Suppressor macrophage treated with lipopolysaccharide for 4 hours (primary cell): Measurements from ENCODE around the gene IL2RG.

Experiments used
- DNase-seq: peaks from one replicate; pipeline ENCODE4 v3.0.0-alpha.2; 2020

IL2RG gene

DNA sequence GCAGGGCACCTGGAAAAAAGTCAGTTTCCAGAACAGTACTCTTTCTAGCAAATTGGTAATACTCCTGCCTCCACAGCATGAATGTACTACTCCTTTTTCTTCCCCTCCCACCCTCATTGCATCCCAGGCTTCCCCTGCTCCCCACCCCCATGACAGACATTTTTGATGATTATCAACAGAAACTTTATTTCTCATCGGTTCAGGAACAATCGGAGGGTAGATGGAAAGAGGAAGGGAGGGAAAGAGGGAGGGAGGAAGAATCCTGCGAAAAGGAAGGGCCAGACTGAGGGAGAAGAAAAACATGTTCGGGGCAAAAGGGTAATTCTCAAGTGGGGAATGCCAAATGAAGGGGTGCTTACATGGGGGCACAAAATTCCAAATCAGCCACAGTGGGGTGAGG, 4.1 kb downstream of the IL2RG start:
- DNase-seq, result no peak

DNA sequence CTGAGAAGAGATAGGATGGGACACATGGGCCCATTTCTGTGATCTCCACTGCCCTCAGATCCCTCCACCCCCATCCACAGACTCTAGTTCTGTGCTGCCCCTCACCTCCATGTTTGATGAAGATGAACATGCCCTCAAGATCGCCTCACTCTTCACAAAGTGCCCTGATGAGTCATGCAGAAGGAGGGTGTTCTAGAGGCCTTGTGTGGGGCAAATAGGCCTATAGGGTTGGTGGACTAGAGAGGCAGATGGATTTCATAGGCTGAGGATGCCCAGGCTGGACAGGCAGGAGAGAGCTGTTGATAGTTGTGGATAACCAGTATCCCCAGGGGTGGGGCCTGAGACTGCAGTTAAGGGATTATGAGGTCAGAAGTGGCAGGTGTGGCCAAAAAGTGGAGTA, 5.0 kb downstream of the IL2RG start, which contains the start of gene CXorf65:
CXorf65 (minus strand) TSS at position 314 of the 400 bp plus-strand sequence; CDS start at position 130, 184 bp downstream.
- DNase-seq, result no peak

DNA sequence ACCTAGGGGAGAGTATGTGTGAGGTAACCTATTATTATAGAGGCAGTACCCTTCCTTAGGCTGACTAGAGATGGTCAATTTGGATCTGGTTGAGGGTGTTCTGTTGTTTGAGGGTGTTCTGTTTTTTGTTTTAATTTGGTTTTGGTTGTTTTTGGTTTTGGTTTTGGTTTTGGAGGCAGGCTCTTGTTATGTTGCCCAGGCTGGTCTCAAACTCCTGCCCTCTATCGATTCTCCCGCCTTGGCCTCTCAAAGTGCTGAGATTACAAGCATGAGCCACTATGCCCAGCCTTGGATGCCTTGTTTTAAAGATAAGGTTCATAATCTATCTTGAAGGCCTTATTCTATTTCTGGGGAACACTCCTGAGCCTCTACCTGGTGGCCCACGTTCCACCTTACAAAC, 5.7 kb downstream of the IL2RG start:
- no peak for DNase-seq

DNA sequence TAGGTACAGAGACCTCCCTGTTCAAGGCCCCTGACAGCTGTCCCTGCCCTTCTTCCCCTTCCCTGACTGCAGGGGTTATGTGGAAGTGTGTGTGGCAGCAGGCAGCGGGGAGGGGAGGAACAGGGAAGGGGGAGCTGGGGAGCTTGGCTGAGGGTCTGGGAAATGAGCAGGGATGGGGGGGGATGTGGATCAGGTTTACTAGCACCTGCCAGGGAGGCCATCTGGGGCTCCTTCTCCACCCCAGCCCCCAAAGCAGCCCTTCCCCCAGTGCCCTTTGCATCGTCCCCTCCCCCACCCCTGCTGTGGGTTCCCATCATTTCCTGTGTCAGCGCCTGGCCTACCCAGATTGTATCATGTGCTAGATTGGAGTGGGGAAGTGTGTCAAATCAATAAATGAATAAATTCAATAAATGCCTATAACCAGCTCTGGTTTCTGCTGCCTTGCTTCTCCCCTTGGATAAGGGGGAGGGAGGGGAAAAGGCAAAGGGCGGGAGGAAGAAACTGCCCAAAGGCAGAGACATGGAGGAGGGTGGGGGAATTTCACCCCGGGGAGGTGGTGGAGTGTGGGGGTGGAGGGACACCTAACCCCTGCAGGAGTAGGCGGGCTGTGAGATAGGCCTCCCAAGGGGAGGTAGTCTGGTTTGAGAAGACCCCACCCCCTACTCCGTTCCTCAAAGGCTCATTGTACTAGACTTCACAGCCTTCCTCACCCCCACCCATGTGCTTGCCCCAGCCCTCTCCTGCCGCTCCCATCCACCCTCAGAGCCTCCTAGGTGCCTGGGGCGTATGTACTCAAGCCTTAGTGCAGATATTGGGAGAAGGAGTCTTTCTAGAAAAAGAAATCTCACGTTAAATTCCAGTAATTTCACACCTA, 8.0 kb downstream of the IL2RG start:
- DNase-seq, result no peak

DNA sequence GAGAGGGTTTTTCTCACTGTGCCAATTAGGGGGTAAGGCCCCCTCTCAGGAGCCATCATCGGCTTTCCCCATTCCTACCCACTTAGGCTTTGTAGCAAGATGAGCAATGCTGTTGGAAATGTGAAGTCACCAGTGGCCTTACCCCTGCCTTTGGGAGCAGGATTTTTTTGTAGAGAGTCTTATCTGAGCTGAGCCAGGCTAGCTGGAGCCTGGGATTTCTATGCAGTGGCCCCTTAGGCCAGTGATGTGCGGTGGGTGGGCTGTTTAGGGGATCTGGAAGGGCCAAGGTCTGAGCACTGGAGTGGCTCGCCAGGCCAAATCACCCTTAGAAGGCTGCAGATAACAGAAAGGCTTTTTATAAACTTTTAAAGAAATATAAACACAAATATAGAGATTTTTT, 9.1 kb downstream of the IL2RG start:
- DNase-seq, result no peak

DNA sequence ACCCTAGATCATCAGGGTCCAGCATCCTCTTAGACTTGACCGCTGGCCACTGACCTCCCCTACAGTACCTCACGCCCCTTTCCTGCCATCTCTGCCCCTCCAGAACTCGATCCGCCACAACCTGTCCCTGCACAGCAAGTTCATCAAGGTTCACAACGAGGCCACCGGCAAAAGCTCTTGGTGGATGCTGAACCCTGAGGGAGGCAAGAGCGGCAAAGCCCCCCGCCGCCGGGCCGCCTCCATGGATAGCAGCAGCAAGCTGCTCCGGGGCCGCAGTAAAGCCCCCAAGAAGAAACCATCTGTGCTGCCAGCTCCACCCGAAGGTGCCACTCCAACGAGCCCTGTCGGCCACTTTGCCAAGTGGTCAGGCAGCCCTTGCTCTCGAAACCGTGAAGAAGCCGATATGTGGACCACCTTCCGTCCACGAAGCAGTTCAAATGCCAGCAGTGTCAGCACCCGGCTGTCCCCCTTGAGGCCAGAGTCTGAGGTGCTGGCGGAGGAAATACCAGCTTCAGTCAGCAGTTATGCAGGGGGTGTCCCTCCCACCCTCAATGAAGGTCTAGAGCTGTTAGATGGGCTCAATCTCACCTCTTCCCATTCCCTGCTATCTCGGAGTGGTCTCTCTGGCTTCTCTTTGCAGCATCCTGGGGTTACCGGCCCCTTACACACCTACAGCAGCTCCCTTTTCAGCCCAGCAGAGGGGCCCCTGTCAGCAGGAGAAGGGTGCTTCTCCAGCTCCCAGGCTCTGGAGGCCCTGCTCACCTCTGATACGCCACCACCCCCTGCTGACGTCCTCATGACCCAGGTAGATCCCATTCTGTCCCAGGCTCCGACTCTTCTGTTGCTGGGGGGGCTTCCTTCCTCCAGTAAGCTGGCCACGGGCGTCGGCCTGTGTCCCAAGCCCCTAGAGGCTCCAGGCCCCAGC, 10.5 kb downstream of the IL2RG start:
- no peak for DNase-seq

DNA sequence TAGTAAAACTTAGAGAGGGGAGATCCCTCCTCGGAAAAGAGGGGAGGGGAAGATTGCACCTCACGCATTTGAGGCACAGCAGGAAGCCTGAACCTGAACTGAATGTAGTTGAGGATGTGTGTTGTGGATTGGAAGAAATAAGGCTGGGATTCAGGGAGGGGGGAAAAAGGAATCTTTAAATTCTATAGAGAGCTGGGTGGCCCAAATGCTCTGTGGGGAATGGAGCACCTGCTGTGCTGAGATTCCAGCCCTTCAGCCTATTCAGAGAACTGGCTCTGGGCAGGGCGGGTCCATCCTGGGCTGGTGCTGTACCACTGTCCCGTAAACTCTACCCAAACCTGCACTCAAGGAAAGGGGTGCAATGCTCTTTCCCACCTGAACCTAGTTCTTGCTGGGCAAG, 11.6 kb downstream of the IL2RG start:
- DNase-seq, result no peak

DNA sequence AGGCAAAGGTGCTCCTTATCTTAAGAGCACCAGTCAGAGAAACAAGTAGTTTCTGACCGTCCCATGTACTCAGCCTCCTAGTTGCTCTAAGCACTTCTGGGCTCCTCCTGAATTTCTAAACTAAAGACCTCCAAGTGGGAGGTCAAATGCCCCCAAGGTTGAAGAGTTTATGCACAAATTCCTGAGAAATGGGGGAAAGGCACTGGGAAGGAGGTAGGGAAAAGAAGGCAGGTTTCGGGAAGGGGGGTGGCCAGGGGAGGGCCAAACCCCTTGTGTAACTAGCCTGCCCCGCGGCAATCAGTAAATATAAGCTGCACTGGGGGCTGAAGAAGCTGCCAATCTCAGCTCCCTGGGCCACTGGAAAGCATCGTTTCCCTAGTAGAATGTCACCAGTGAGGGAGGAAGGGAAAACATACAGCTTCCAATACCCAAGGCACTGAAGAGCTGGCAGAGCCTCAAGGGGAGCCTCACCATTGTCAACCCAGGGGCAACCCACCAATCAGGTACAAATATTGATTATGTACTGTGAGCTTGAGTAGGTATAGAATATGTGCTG, 12.3 kb downstream of the IL2RG start:
- DNase-seq, result no peak

DNA sequence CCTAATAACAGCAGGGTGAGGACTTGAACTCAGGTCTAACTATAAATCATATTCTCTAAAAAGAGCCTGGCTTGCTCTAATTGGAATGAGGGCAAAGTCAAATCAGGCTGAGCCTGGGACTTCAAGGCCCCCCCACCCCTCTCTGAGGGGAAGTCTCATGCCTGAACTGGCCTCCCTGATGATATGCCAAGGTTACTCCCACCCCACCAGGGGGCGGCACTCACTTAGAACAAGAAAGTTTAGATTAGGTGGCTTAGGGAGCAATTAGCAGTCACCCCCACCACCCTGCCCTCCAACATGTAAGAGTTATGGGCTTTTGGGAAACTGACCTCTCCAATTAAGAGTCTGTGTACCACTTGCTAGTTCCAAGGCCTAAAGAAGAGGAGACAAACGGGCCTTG, 13.1 kb downstream of the IL2RG start:
- peak; percentile 71 for DNase-seq

DNA sequence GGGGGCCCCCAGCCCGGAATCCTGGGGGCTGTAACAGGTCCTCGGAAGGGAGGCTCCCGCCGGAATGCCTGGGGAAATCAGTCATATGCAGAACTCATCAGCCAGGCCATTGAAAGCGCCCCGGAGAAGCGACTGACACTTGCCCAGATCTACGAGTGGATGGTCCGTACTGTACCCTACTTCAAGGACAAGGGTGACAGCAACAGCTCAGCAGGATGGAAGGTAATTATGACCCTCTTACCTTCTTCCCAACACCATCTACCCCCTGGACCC, 14.7 kb downstream of the IL2RG start:
- no peak for DNase-seq

DNA sequence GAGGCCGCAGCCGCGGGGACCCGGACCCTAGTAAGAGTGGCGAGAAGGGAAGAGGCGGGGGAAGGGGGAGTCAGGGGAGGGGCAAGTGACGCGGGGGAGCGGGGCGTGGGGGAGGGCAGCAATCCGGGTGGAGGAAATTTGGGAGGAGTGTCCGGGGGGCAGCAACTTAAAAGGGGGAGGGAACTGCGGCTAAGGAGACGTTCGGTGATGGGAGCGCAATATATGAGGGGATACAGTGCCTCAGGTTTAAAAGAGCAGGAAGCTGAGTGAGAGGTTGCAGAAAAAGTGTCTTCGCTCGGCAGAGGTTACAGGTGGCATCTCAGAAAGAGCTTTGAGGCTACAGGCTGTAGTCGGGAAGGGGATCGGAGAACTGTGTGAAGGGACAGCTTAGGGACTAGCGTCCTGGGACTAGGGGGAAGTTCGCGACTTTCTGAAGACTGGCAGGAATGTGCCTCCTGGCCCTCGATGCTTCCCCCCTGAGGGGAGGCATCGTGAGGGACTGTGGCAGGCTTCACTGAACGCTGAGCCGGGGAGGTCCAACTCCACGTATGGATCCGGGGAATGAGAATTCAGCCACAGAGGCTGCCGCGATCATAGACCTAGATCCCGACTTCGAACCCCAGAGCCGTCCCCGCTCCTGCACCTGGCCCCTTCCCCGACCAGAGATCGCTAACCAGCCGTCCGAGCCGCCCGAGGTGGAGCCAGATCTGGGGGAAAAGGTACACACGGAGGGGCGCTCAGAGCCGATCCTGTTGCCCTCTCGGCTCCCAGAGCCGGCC, 15.2 kb downstream of the IL2RG start:
- peak; percentile 39 for DNase-seq

DNA sequence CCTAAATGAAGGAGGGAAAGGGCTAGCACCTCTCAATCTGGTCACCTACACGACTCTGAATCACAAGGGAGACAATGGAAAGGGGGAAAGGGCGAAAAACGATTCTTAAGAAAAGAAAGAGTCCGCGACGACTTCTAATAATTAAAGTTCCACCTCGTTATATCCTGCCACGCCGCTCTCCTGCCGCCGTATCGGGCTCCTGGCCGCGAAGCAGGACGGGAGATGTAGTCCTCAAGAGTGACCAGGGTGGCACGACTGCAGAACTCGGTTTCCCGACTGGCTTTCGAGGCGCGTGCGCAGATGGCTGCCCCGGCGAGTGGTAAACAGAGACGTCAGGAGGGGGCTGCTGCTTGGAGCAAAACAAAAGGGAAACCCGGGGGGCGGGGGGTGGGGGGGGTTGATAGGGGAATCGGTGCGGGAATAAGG, 15.8 kb downstream of the IL2RG start, which contains the start of gene FOXO4:
FOXO4 (plus strand) TSS at position 297 of the 426 bp plus-strand sequence. CDS start 678 bp downstream, outside the sequence.
- DNase-seq, result peak; percentile 87

DNA sequence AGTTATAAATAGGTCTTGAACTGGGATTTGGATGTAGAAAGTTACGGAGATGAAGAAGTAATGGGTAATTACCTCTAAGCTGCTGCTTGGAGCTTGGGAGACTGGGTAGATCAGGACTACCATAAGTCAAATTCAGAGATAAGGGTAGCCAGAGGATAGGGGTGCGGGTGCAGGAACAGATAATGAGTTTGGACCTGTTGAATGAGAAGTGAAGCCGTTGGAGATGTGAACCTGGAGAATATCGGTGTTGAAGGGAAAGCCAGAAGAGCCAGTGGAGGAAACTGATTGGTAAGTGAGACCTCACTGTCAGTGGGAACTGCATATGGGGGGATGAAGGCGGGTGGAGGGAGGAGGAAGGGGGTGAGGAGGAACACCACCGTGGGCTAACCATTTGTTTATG, 16.3 kb downstream of the IL2RG start:
- DNase-seq, result no peak

DNA sequence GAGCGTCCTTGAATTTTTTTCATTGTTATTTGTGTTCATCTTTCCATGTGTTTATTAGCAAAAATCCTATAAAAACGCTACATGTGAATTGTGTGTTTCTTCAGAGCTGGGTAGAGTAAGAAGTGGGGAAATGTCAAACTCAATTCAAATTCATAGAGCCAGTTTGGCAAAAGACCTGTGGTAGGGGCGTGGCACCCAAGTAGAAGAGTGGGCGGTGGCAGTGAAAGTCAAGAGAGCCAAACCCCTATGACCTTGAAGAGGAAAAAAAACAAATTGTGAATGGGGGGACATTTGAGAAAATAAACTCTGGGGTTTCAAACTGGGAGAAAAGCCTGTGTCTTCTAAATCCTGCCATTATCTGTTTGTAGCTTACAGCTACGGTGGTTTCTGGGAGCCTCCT, 20.1 kb downstream of the IL2RG start:
- no peak for DNase-seq

DNA sequence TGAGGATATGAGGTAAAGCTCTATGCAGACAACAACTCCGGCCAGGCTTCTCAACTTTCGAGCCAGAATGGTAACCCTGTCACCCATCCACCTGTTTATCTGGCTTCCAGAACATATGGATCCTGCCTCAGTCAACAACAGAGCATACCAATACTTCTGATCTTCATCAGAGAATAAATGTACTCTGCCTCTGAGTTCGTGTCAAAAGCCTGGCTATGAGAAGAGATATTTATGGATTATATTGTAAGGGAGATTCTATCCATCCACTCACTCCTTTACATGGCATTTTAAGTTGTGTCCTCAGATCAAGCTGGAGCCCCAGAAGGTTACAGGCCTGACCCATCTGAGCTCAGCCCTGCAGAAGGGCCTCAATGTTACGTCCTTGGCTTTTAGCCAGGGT, 25.5 kb downstream of the IL2RG start:
- no peak for DNase-seq

DNA sequence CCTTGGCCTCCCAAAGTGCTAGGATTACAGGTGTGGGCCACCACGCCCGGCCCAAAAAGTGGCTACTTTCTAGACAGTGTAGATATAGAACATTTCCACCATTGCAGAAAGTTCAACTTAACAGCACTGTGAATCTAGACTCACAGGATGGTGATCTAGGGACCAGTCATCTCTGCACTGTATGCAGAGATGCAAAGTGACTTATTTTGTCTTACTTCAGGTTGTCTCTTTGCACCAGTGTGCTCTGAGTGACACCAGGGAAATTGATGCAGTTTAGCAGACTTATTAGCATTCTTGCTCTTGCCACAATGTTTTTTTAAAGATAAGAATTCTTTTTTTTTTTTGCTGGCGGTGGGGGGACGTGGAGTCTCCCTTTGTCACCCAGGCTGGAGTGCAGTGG, 28.6 kb downstream of the IL2RG start:
- DNase-seq, result no peak

DNA sequence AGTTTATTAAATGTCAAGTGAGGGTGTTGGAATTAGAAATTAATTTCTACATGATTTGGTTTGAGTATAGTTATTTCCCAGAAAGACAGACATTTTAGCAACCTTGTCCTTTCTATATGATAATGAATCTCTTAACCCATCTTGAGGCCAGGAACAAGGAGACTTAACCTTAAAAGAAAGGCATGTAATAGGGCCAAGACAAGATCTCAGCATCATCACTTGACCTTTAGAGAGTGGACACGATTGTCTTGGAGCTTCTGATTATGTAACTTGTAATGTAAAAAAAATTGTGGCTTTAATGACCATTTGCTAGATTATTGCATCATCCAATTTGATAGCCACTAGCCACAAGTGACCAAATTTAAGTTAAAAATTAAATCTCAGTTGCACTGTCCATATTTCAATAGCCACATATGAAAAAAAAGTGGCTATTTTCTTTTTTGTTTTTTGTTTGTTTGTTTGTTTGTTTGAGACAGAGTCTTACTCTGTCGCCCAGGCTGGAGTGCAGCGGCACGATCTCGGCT, 29.2 kb downstream of the IL2RG start:
- DNase-seq, result no peak

DNA sequence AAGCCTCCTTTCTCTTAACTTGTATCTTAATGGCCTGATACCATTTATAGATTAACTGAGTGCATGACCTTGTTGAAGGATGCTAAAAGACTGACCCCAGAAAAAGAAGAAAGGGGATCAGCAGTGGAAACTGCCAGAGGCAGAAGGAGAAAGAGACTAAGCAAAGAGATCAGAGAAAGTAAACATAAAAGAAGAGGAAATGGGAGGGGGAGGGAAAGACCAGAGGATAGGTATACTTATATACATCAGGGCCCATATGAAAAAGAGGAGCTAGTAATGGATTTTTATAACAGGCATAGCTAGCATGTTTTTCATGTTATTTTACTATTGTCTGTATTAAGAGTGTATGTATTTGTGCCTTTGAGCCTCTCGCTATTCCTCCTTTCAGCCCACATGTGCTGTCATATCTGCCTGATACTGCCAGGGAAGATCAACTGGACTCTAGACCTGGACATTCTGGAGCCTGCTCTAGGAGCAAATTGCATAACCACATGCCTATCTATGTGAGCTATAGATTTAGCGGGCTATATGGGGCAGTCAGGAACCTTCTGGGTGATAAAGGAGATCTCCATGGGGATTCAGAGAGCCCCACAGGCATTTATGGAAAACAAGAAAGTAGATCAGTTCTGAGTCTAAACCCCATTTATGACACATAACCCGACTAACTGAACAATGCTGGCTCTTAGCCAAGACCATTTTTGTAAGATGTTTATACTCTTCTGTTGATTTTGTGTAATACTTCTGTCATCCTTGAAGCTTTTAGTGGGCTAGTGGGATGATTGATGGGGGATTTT, 29.9 kb downstream of the IL2RG start:
- no peak for DNase-seq

DNA sequence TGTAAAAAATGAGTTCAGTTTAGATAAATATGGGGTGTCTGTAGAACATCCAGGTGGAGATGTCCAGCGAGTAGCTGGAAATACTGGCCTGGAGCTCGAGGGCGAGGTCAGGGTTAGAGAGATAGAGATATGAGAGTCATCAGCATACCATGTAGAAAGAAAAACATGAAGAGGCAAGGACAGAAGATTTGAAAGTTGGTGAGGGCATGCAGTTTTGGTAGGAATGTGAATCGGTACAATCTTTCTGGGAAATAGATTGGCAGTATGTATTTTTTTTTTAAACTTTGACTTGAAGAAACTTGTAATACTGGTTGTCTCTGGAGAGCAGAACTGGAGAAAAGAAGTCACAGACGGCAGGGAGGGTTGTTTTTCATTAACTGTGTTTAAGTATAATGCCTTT, 40.8 kb downstream of the IL2RG start:
- no peak for DNase-seq

DNA sequence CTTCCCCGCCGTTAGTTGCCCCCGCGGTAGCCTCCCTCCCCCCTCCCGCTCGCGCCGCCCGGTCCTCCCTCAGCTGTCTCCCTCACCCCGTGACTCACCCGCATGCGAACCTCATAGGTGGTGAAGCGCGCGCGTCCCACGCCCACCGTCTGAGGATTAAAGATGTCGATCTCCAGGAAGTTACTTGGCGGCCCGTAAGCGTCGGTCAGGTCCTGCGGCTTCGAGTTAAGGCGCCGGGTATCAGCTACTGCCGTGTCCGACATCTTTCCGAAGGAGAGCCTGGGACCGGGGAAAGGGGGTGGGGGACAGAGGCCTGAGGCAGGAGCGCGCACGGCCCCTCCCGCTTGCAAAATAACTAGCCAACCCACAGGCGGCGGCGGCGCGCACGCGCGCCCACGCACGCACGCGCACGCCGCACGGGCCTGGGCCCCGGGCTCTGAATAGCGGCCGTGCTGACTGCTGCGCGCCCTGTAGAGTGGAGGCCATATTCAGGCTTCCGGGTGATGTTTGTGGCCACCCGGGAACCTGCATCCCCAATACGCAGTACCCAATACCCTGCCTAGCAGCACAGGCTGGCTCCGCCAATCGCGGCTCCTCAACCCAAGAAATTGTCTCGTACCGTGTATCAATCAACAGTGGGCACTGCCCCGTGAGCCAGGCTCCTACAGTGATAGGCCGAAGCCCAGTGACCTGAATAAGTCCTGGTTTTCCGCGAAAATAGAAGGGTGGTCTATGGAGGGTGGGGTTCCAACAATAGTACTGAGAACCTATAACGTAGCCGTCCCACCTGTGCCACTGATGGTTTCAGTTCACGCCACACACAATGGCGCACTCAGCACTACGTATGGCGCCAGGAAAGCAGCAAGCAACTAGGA, 43.1 kb downstream of the IL2RG start, which contains the start of gene SNX12:
SNX12 (minus strand) TSS at position 291 of the 875 bp plus-strand sequence; CDS start at position 263, 28 bp downstream.
- peak; percentile 92 for DNase-seq

DNA sequence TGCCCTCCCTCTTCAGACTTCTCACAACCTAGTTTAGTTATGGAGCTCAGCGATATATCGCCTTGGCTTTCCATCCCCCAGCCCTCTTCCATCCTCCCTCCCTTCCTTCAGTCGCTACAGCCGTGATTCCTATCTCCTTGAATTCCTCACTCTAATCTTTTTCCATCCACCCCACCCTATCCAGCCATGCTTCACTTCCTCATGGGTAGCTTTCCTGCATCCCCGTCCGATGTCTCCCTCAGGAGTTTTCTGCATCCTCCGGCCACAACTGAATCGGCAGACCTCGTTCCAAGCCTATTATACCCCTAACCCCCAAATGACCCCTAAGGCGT, 43.7 kb downstream of the IL2RG start:
- no peak for DNase-seq
